HEK293 (cell line): Measurements from ENCODE around the gene L2HGDH.

Source experiments
- CTCF ChIA-PET: fragments of 350-600 bp; formaldehyde crosslinking; extraction: SDS; loops from one replicate; lab custom pipeline; 2021; ENCODE audit warnings: antibody characterized with exemption; lab: Yijun Ruan, JAX
- POLR2A ChIA-PET: fragments of 300-600 bp; formaldehyde crosslinking; extraction: SDS; loops from one replicate; lab custom pipeline; 2020; ENCODE audit warnings: antibody characterized with exemption, inconsistent platforms; lab: Yijun Ruan, JAX
- H3K27ac ChIP-seq: fragments of 200-500 bp; sonication (Bioruptor generic); 2 replicates; pipeline ENCODE4 v1.5.1; 2014; ENCODE audit warnings: low read depth, low read length, control low read depth, inconsistent platforms; ENCODE audit errors: extremely low read depth
- H3K36me3 ChIP-seq, 2 experiments: fragments of 200-500 bp in 1 of 2; sonication (Bioruptor generic) in 1 of 2; 1 replicate in 1 of 2; 2 replicates in 1 of 2; pipeline ENCODE4 v1.5.1; 2014 to 2017; ENCODE audit warnings: inconsistent platforms in 2 of 2, low read length in 2 of 2; ENCODE audit not compliant: control insufficient read depth in 2 of 2, insufficient read depth in 1 of 2
- H3K4me1 ChIP-seq: fragments of 200-500 bp; sonication (Bioruptor generic); 2 replicates; pipeline ENCODE4 v1.5.1; 2014; ENCODE audit warnings: mild to moderate bottlenecking, low read length, inconsistent platforms; ENCODE audit not compliant: control insufficient read depth, insufficient read depth
- H3K4me3 ChIP-seq: 2 replicates; pipeline ENCODE4 v1.5.1; 2011; ENCODE audit warnings: low read depth, mild to moderate bottlenecking, control low read depth, low read length, moderate library complexity
- H3K9me3 ChIP-seq: fragments of 200-500 bp; sonication (Bioruptor generic); 2 replicates; pipeline ENCODE4 v1.5.1; 2014; ENCODE audit warnings: low read depth, low read length, inconsistent platforms; ENCODE audit not compliant: control insufficient read depth, insufficient read depth
- GLIS2 ChIP-seq: fragments of 450-650 bp; formaldehyde crosslinking; IDR thresholded peaks from 2 replicates; pipeline ENCODE4 v1.5.1; 2016; ENCODE audit warnings: missing biosample characterization, missing genetic modification characterization
- ZBTB26 ChIP-seq: fragments of 450-650 bp; formaldehyde crosslinking; optimal IDR thresholded peaks from 2 replicates; pipeline ENCODE3; 2016; ENCODE audit warnings: missing biosample characterization, mild to moderate bottlenecking, missing genetic modification characterization
- ZBTB8A ChIP-seq: fragments of 450-650 bp; formaldehyde crosslinking; IDR thresholded peaks from 2 replicates; pipeline ENCODE4 v1.5.1; 2016; ENCODE audit warnings: missing biosample characterization, missing genetic modification characterization
- ZNF140 ChIP-seq: fragments of 450-650 bp; formaldehyde crosslinking; IDR thresholded peaks from 2 replicates; pipeline ENCODE4 v1.5.1; 2016; ENCODE audit warnings: missing biosample characterization, missing genetic modification characterization
- ZNF2 ChIP-seq: fragments of 450-650 bp; formaldehyde crosslinking; IDR thresholded peaks from 2 replicates; pipeline ENCODE4 v1.5.1; 2016; ENCODE audit warnings: missing biosample characterization, missing genetic modification characterization
- ZNF423 ChIP-seq: fragments of 450-650 bp; formaldehyde crosslinking; IDR thresholded peaks from 2 replicates; pipeline ENCODE4 v1.5.1; 2016; ENCODE audit warnings: missing biosample characterization, missing genetic modification characterization
- ZNF48 ChIP-seq: fragments of 450-650 bp; formaldehyde crosslinking; IDR thresholded peaks from 2 replicates; pipeline ENCODE4 v1.5.1; 2016; ENCODE audit warnings: missing biosample characterization, missing genetic modification characterization
- ZNF544 ChIP-seq: fragments of 450-650 bp; formaldehyde crosslinking; IDR thresholded peaks from 2 replicates; pipeline ENCODE4 v1.5.0; 2017; ENCODE audit warnings: missing biosample characterization, missing genetic modification characterization
- ZNF629 ChIP-seq: fragments of 450-650 bp; formaldehyde crosslinking; IDR thresholded peaks from 2 replicates; pipeline ENCODE4 v1.5.1; 2017; ENCODE audit warnings: missing biosample characterization, missing genetic modification characterization
- ZNF639 ChIP-seq: fragments of 450-650 bp; formaldehyde crosslinking; IDR thresholded peaks from 2 replicates; pipeline ENCODE4 v1.5.1; 2016; ENCODE audit warnings: missing biosample characterization, missing genetic modification characterization
- ZNF792 ChIP-seq: fragments of 450-650 bp; formaldehyde crosslinking; IDR thresholded peaks from 2 replicates; pipeline ENCODE4 v1.5.1; 2016; ENCODE audit warnings: missing biosample characterization, missing genetic modification characterization
- ZSCAN18 ChIP-seq: fragments of 450-650 bp; formaldehyde crosslinking; IDR thresholded peaks from 2 replicates; pipeline ENCODE4 v1.5.1; 2016; ENCODE audit warnings: missing biosample characterization, missing genetic modification characterization
- TF ChIP-seq, protein P1 (sequence below): fragments of 450-650 bp; formaldehyde crosslinking; IDR thresholded peaks from 2 replicates; pipeline ENCODE4 v1.5.1; 2016; ENCODE audit warnings: missing biosample characterization, missing genetic modification characterization, borderline replicate concordance

Gene L2HGDH

GRCh38 chr14:50242096-50242495 is 69.9 kb downstream of the L2HGDH start:
- H3K27ac ChIP-seq, result no peak overlapping the region; the same call in 1 of the 2 replicates
- no peak overlapping the region for H3K4me3 ChIP-seq
- H3K9me3 ChIP-seq, result no peaks in the 10 kb centered on the region
- TF ChIP-seq ZNF629 (tag by site-specific recombination) (no peak), GLIS2 (no peak), ZBTB26 (no peak), ZNF639 (tag by site-specific recombination) (no peak)
- peaks cover 5 to 10% of the 10 kb centered on the region in 2 experiments; a peak in 2 of 3 replicates for H3K36me3 ChIP-seq
- ChIA-PET CTCF (interaction anchor here (0.6 kb wide), 1 partner anchor 11 kb away, joined by 3 read pairs; no protein-coding TSS in a partner anchor), POLR2A (no interaction called here)
- H3K4me1 ChIP-seq, result peaks cover 7% of the 10 kb centered on the region; the same call in 1 of the 2 replicates

GRCh38 chr14:50237427-50237826 is 74.6 kb downstream of the L2HGDH start:
- CTCF ChIA-PET, result interaction anchor here (0.9 kb wide), 1 partner anchor 22 kb away, joined by 3 read pairs; no protein-coding TSS in a partner anchor
- Histone ChIP-seq H3K9me3 (no peaks in the 10 kb centered on the region), H3K4me1 (peaks cover 2% of the 10 kb centered on the region), H3K27ac (no peak overlapping the region), H3K36me3 (no peaks in the 10 kb centered on the region), H3K4me3 (no peak overlapping the region)
- TF ChIP-seq ZBTB8A (tag by site-specific recombination) (no peak), ZSCAN18 (tag by site-specific recombination) (no peak), ZNF423 (tag by site-specific recombination) (no peak), ZNF792 (no peak), ZNF2 (no peak), ZNF140 (tag by site-specific recombination) (no peak), ZNF48 (tag by site-specific recombination) (no peak), ZNF544 (tag by site-specific recombination) (no peak)
- TF ChIP-seq, protein P1, sequence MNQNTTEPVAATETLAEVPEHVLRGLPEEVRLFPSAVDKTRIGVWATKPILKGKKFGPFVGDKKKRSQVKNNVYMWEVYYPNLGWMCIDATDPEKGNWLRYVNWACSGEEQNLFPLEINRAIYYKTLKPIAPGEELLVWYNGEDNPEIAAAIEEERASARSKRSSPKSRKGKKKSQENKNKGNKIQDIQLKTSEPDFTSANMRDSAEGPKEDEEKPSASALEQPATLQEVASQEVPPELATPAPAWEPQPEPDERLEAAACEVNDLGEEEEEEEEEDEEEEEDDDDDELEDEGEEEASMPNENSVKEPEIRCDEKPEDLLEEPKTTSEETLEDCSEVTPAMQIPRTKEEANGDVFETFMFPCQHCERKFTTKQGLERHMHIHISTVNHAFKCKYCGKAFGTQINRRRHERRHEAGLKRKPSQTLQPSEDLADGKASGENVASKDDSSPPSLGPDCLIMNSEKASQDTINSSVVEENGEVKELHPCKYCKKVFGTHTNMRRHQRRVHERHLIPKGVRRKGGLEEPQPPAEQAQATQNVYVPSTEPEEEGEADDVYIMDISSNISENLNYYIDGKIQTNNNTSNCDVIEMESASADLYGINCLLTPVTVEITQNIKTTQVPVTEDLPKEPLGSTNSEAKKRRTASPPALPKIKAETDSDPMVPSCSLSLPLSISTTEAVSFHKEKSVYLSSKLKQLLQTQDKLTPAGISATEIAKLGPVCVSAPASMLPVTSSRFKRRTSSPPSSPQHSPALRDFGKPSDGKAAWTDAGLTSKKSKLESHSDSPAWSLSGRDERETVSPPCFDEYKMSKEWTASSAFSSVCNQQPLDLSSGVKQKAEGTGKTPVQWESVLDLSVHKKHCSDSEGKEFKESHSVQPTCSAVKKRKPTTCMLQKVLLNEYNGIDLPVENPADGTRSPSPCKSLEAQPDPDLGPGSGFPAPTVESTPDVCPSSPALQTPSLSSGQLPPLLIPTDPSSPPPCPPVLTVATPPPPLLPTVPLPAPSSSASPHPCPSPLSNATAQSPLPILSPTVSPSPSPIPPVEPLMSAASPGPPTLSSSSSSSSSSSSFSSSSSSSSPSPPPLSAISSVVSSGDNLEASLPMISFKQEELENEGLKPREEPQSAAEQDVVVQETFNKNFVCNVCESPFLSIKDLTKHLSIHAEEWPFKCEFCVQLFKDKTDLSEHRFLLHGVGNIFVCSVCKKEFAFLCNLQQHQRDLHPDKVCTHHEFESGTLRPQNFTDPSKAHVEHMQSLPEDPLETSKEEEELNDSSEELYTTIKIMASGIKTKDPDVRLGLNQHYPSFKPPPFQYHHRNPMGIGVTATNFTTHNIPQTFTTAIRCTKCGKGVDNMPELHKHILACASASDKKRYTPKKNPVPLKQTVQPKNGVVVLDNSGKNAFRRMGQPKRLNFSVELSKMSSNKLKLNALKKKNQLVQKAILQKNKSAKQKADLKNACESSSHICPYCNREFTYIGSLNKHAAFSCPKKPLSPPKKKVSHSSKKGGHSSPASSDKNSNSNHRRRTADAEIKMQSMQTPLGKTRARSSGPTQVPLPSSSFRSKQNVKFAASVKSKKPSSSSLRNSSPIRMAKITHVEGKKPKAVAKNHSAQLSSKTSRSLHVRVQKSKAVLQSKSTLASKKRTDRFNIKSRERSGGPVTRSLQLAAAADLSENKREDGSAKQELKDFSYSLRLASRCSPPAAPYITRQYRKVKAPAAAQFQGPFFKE (tag by site-specific recombination), result no peak
- POLR2A ChIA-PET, result no interaction called here
